Esophagus (tissue), 2 donors: ENCODE results near the gene PRDM15. TPM values are rescaled to one million over a fixed set of nuclear protein-coding genes. Genes with fewer than 3 reads are reported as not detected.

ENCODE experiments used
- H3K27ac ChIP-seq, 2 donors: one replicate each; pipeline ENCODE4 v1.5.1; 2013; ENCODE audit warnings: low read depth in 2 of 2, mild to moderate bottlenecking in 2 of 2, inconsistent platforms in 1 of 2, low read length in 1 of 2, moderate library complexity in 1 of 2
- H3K27me3 ChIP-seq, 2 donors: one replicate each; pipeline ENCODE4 v1.6.1; 2013; ENCODE audit warnings: low read length in 2 of 2, control low read depth in 1 of 2, mild to moderate bottlenecking in 1 of 2; ENCODE audit not compliant: insufficient read depth in 2 of 2, control insufficient read depth in 1 of 2
- H3K36me3 ChIP-seq, 2 donors: one replicate each; pipeline ENCODE4 v1.6.1; 2013; ENCODE audit warnings: low read length in 1 of 2; ENCODE audit not compliant: control insufficient read depth in 2 of 2, insufficient read depth in 2 of 2
- H3K4me1 ChIP-seq, 2 donors: one replicate each; pipeline ENCODE4 v1.6.1; 2013; ENCODE audit warnings: low read length in 1 of 2; ENCODE audit not compliant: control insufficient read depth in 2 of 2, insufficient read depth in 2 of 2
- H3K4me3 ChIP-seq, 2 donors: one replicate each; pipeline ENCODE4 v1.5.1; 2013; ENCODE audit warnings: low read length in 2 of 2, mild to moderate bottlenecking in 2 of 2, low read depth in 1 of 2, moderate library complexity in 1 of 2
- H3K9me3 ChIP-seq, 2 donors: one replicate each; pipeline ENCODE4 v1.6.1; 2013; ENCODE audit warnings: mild to moderate bottlenecking in 2 of 2, low read depth in 1 of 2, low read length in 1 of 2, moderate library complexity in 1 of 2; ENCODE audit not compliant: control insufficient read depth in 2 of 2, insufficient read depth in 1 of 2
- WGBS, 2 donors: extraction: QIAGEN DNeasy Blood & Tissue Kit; methylation state at CpG; one replicate each; pipeline ENCODE4 v1.1.7; 2013; 5-methylcytosine and 5-hydroxymethylcytosine counted together
- polyA plus RNA-seq, 2 donors: library from polyadenylated mRNA; stranded (reverse); fragments of 200-250 nt; gene quantifications; one replicate each; pipeline ENCODE4 v1.2.3, GENCODE V29; 2013
- donor health status: healthy with polysubstance abuse.
- donor health status: Bipolar disorder and iron deficiency.

Gene PRDM15
- polyA plus RNA-seq, 2 donors, result 2.2 to 4.4 TPM

- no peaks in the 10 kb centered on the region for H3K27me3 ChIP-seq
- H3K27ac ChIP-seq, result no peak overlapping the region
- whole genome bisulfite sequencing, 2 donors, result 68 to 76% methylated on average over 6 of the region's 6 CpGs
- peaks cover 4 to 19% of the 10 kb centered on the region in 2 donors for H3K36me3 ChIP-seq
- no peaks in the 10 kb centered on the region for H3K4me1 ChIP-seq
- no peaks in the 10 kb centered on the region for H3K9me3 ChIP-seq
- H3K4me3 ChIP-seq, result no peak overlapping the region
These were observed 21.3 kb upstream of the PRDM15 start for GRCh38 chr21:41900401-41900800.

GRCh38 chr21:41899426-41900202 is 20.5 kb upstream of the PRDM15 start:
- peaks cover 3 to 25% of the 10 kb centered on the region in 2 donors for H3K36me3 ChIP-seq
- 74 to 80% methylated on average over 25 of the region's 25 CpGs for WGBS, 2 donors

GRCh38 chr21:41898998-41899397 is 19.9 kb upstream of the PRDM15 start:
- no peak overlapping the region for H3K27ac ChIP-seq
- 93% methylated on average over 17 of the region's 17 CpGs for WGBS, 2 donors
- peaks cover 4 to 23% of the 10 kb centered on the region in 2 donors for H3K36me3 ChIP-seq
- H3K9me3 ChIP-seq, result no peaks in the 10 kb centered on the region
- no peak overlapping the region for H3K4me3 ChIP-seq
- no peaks in the 10 kb centered on the region for H3K4me1 ChIP-seq
- H3K27me3 ChIP-seq, result no peaks in the 10 kb centered on the region

More at GRCh38 chr21:41899426-41900202, 20.5 kb upstream of the PRDM15 start:
- H3K4me3 ChIP-seq, result no peak overlapping the region
- no peak overlapping the region for H3K27ac ChIP-seq
- no peaks in the 10 kb centered on the region for H3K4me1 ChIP-seq
- no peaks in the 10 kb centered on the region for H3K27me3 ChIP-seq
- H3K9me3 ChIP-seq, result no peaks in the 10 kb centered on the region

GRCh38 chr21:41897700-41898099 is 18.6 kb upstream of the PRDM15 start:
- H3K4me1 ChIP-seq, result no peaks in the 10 kb centered on the region
- no peak overlapping the region for H3K27ac ChIP-seq
- H3K27me3 ChIP-seq, result no peaks in the 10 kb centered on the region
- H3K4me3 ChIP-seq, result no peak overlapping the region
- peaks cover 4 to 18% of the 10 kb centered on the region in 2 donors for H3K36me3 ChIP-seq
- no peaks in the 10 kb centered on the region for H3K9me3 ChIP-seq
- 88 to 93% methylated on average over 8 of the region's 8 CpGs for WGBS, 2 donors

- Histone ChIP-seq H3K27me3 (no peaks in the 10 kb centered on the region), H3K9me3 (no peaks in the 10 kb centered on the region), H3K4me1 (no peaks in the 10 kb centered on the region), H3K4me3 (no peak overlapping the region), H3K27ac (no peak overlapping the region), H3K36me3 (peaks cover 4 to 20% of the 10 kb centered on the region in 2 donors)
- 83 to 87% methylated on average over 11 of the region's 11 CpGs for WGBS, 2 donors
These were observed 18.0 kb upstream of the PRDM15 start for GRCh38 chr21:41897047-41897669.

GRCh38 chr21:41895643-41896493 is 16.7 kb upstream of the PRDM15 start:
- H3K27ac ChIP-seq, result no peak overlapping the region

GRCh38 chr21:41894922-41895557 is 15.9 kb upstream of the PRDM15 start:
- H3K36me3 ChIP-seq, result peaks cover 4 to 23% of the 10 kb centered on the region in 2 donors
- H3K27me3 ChIP-seq, result no peaks in the 10 kb centered on the region
- WGBS, 2 donors, result 76 to 77% methylated on average over 13 of the region's 13 CpGs
- H3K9me3 ChIP-seq, result no peaks in the 10 kb centered on the region
- H3K4me1 ChIP-seq, result peaks cover 0 to 3% of the 10 kb centered on the region in 2 donors
- no peak overlapping the region for H3K4me3 ChIP-seq
- H3K27ac ChIP-seq, result no peak overlapping the region

More at GRCh38 chr21:41895643-41896493, 16.7 kb upstream of the PRDM15 start:
- Histone ChIP-seq H3K27me3 (no peaks in the 10 kb centered on the region), H3K4me1 (peaks cover 0 to 3% of the 10 kb centered on the region in 2 donors), H3K36me3 (peaks cover 4 to 25% of the 10 kb centered on the region in 2 donors), H3K4me3 (no peak overlapping the region), H3K9me3 (no peaks in the 10 kb centered on the region)
- 65 to 73% methylated on average over 22 of the region's 22 CpGs for WGBS, 2 donors

GRCh38 chr21:41894511-41894910 is 15.4 kb upstream of the PRDM15 start:
- Histone ChIP-seq H3K27ac (no peak overlapping the region), H3K4me3 (no peak overlapping the region), H3K27me3 (no peaks in the 10 kb centered on the region), H3K36me3 (peaks cover 4 to 23% of the 10 kb centered on the region in 2 donors), H3K4me1 (peaks cover 0 to 3% of the 10 kb centered on the region in 2 donors), H3K9me3 (no peaks in the 10 kb centered on the region)
- 90 to 95% methylated on average over 9 of the region's 9 CpGs for WGBS, 2 donors

GRCh38 chr21:41892726-41893125 is 13.6 kb upstream of the PRDM15 start:
- peaks cover 4 to 24% of the 10 kb centered on the region in 2 donors for H3K36me3 ChIP-seq
- H3K4me1 ChIP-seq, result peaks cover 0 to 3% of the 10 kb centered on the region in 2 donors
- WGBS, 2 donors, result 90 to 95% methylated on average over 16 of the region's 16 CpGs
- no peaks in the 10 kb centered on the region for H3K27me3 ChIP-seq
- H3K9me3 ChIP-seq, result no peaks in the 10 kb centered on the region
- no peak overlapping the region for H3K4me3 ChIP-seq
- no peak overlapping the region for H3K27ac ChIP-seq
